Measurements from ENCODE around the gene FLRT2. TPM values are rescaled to one million over a fixed set of nuclear protein-coding genes. Genes with fewer than 3 reads are reported as not detected.

Gene FLRT2
- total RNA-seq, 5 donors from 2014 or later (not counting 1 experiment from before 2014, with no cell fraction given): 0.03 to 0.35 (median 0.06) TPM; not detected in 2

- no peaks in the 10 kb centered on the region for H3K36me3 ChIP-seq (ENCODE audit: control insufficient read depth in 2 of 2, extremely low read depth in 1 of 2, insufficient read depth in 1 of 2, low read length in 1 of 2)
- no peak overlapping the region for H3K4me3 ChIP-seq (ENCODE audit: control insufficient read depth in 1 of 2, extremely low read depth in 1 of 2, low read length in 1 of 2)
- H3K27ac ChIP-seq (ENCODE audit: low read length): no peak overlapping the region
- no peak for ATAC-seq (replicated peaks in 1 of 4)
- no peaks in the 10 kb centered on the region for H3K9me3 ChIP-seq
- no peaks in the 10 kb centered on the region for H3K4me1 ChIP-seq (ENCODE audit: control insufficient read depth in 1 of 2, extremely low read depth in 1 of 2, insufficient read depth in 2 of 2, low read length in 2 of 2)
- Mint-ChIP-seq H3K27me3 (peaks cover 0 to 7% of the 10 kb centered on the region in 2 donors), H3K4me1 (no peaks in the 10 kb centered on the region), H3K9me3 (peaks cover 2 to 9% (median 3%) of the 10 kb centered on the region in 3 donors), H3K36me3 (no peaks in the 10 kb centered on the region), H3K27ac (no peak overlapping the region), H3K4me3 (no peak overlapping the region)
- no peak for DNase-seq
- ChIA-PET CTCF (no interaction called here), POLR2A (no interaction called here)
- no CpG with 5 or more reads among the region's 3 CpGs for WGBS (ENCODE audit: insufficient coverage)
- H3K27me3 ChIP-seq (replicated peaks in 1 of 2; ENCODE audit: control insufficient read depth in 2 of 2, extremely low read depth in 1 of 2, insufficient read depth in 2 of 2, low read length in 1 of 2): no peaks in the 10 kb centered on the region
Observed at GRCh38 chr14:85594217-85594616, 64.3 kb downstream of the FLRT2 start.

- no peak overlapping the region for H3K4me3 Mint-ChIP-seq
Observed at GRCh38 chr14:85595981-85596380, 66.0 kb downstream of the FLRT2 start.

GRCh38 chr14:85596562-85596961 is 66.6 kb downstream of the FLRT2 start:
- H3K36me3 Mint-ChIP-seq: no peaks in the 10 kb centered on the region
- H3K36me3 ChIP-seq (ENCODE audit: control insufficient read depth in 2 of 2, extremely low read depth in 1 of 2, insufficient read depth in 1 of 2, low read length in 1 of 2): no peaks in the 10 kb centered on the region
- DNase-seq (no peak), ATAC-seq (replicated peaks in 1 of 4) (no peak)
- H3K9me3 Mint-ChIP-seq: peaks cover 0 to 10% (median 7%) of the 10 kb centered on the region in 3 donors
- WGBS (ENCODE audit: insufficient coverage): no CpG with 5 or more reads among the region's 4 CpGs
- H3K4me3 ChIP-seq (ENCODE audit: control insufficient read depth in 1 of 2, extremely low read depth in 1 of 2, low read length in 1 of 2): no peak overlapping the region
- H3K9me3 ChIP-seq: no peaks in the 10 kb centered on the region
- ChIA-PET POLR2A (no interaction called here), CTCF (no interaction called here)
- H3K27ac ChIP-seq (ENCODE audit: low read length): no peak overlapping the region
- H3K4me1 Mint-ChIP-seq: no peaks in the 10 kb centered on the region
- no peak overlapping the region for H3K4me3 Mint-ChIP-seq
- H3K27me3 Mint-ChIP-seq: no peaks in the 10 kb centered on the region
- no peaks in the 10 kb centered on the region for H3K27me3 ChIP-seq (replicated peaks in 1 of 2; ENCODE audit: control insufficient read depth in 2 of 2, extremely low read depth in 1 of 2, insufficient read depth in 2 of 2, low read length in 1 of 2)
- H3K27ac Mint-ChIP-seq: no peak overlapping the region
- H3K4me1 ChIP-seq (ENCODE audit: control insufficient read depth in 1 of 2, extremely low read depth in 1 of 2, insufficient read depth in 2 of 2, low read length in 2 of 2): no peaks in the 10 kb centered on the region

More at GRCh38 chr14:85595981-85596380, 66.0 kb downstream of the FLRT2 start:
- Histone ChIP-seq H3K4me1 (ENCODE audit: control insufficient read depth in 1 of 2, extremely low read depth in 1 of 2, insufficient read depth in 2 of 2, low read length in 2 of 2) (no peaks in the 10 kb centered on the region), H3K27ac (ENCODE audit: low read length) (no peak overlapping the region), H3K9me3 (no peaks in the 10 kb centered on the region), H3K36me3 (ENCODE audit: control insufficient read depth in 2 of 2, extremely low read depth in 1 of 2, insufficient read depth in 1 of 2, low read length in 1 of 2) (no peaks in the 10 kb centered on the region), H3K27me3 (replicated peaks in 1 of 2; ENCODE audit: control insufficient read depth in 2 of 2, extremely low read depth in 1 of 2, insufficient read depth in 2 of 2, low read length in 1 of 2) (no peaks in the 10 kb centered on the region), H3K4me3 (ENCODE audit: control insufficient read depth in 1 of 2, extremely low read depth in 1 of 2, low read length in 1 of 2) (no peak overlapping the region)
- Mint-ChIP-seq H3K4me1 (no peaks in the 10 kb centered on the region), H3K27me3 (no peaks in the 10 kb centered on the region), H3K27ac (no peak overlapping the region), H3K36me3 (no peaks in the 10 kb centered on the region), H3K9me3 (peaks cover 0 to 11% (median 7%) of the 10 kb centered on the region in 3 donors)
- WGBS (ENCODE audit: insufficient coverage): 98% methylated on average over 9 of the region's 10 CpGs
- DNase-seq (no peak), ATAC-seq (replicated peaks in 1 of 4) (no peak)
- POLR2A ChIA-PET: no interaction called here
- CTCF ChIA-PET: no interaction called here

- no CpG with 5 or more reads among the region's 3 CpGs for WGBS (ENCODE audit: insufficient coverage)
- Mint-ChIP-seq H3K27me3 (no peaks in the 10 kb centered on the region), H3K36me3 (no peaks in the 10 kb centered on the region), H3K4me1 (no peaks in the 10 kb centered on the region), H3K27ac (no peak overlapping the region), H3K9me3 (peaks cover 0 to 10% (median 7%) of the 10 kb centered on the region in 3 donors), H3K4me3 (no peak overlapping the region)
- Histone ChIP-seq H3K36me3 (ENCODE audit: control insufficient read depth in 2 of 2, extremely low read depth in 1 of 2, insufficient read depth in 1 of 2, low read length in 1 of 2) (no peaks in the 10 kb centered on the region), H3K4me3 (ENCODE audit: control insufficient read depth in 1 of 2, extremely low read depth in 1 of 2, low read length in 1 of 2) (no peak overlapping the region), H3K9me3 (no peaks in the 10 kb centered on the region), H3K4me1 (ENCODE audit: control insufficient read depth in 1 of 2, extremely low read depth in 1 of 2, insufficient read depth in 2 of 2, low read length in 2 of 2) (no peaks in the 10 kb centered on the region), H3K27me3 (replicated peaks in 1 of 2; ENCODE audit: control insufficient read depth in 2 of 2, extremely low read depth in 1 of 2, insufficient read depth in 2 of 2, low read length in 1 of 2) (no peaks in the 10 kb centered on the region), H3K27ac (ENCODE audit: low read length) (no peak overlapping the region)
- ATAC-seq (replicated peaks in 1 of 4): no peak
- no peak for DNase-seq
- ChIA-PET POLR2A (no interaction called here), CTCF (no interaction called here)
Observed at GRCh38 chr14:85597701-85598100, 67.8 kb downstream of the FLRT2 start.

GRCh38 chr14:85599939-85600338 is 70.0 kb downstream of the FLRT2 start:
- H3K9me3 Mint-ChIP-seq: peaks cover 2 to 13% (median 7%) of the 10 kb centered on the region in 3 donors
- ChIA-PET CTCF (no interaction called here), POLR2A (no interaction called here)
- Histone ChIP-seq H3K4me3 (ENCODE audit: control insufficient read depth in 1 of 2, extremely low read depth in 1 of 2, low read length in 1 of 2) (no peak overlapping the region), H3K36me3 (ENCODE audit: control insufficient read depth in 2 of 2, extremely low read depth in 1 of 2, insufficient read depth in 1 of 2, low read length in 1 of 2) (no peaks in the 10 kb centered on the region), H3K27me3 (replicated peaks in 1 of 2; ENCODE audit: control insufficient read depth in 2 of 2, extremely low read depth in 1 of 2, insufficient read depth in 2 of 2, low read length in 1 of 2) (no peaks in the 10 kb centered on the region), H3K9me3 (no peaks in the 10 kb centered on the region), H3K27ac (ENCODE audit: low read length) (no peak overlapping the region), H3K4me1 (ENCODE audit: control insufficient read depth in 1 of 2, extremely low read depth in 1 of 2, insufficient read depth in 2 of 2, low read length in 2 of 2) (no peaks in the 10 kb centered on the region)
- no peaks in the 10 kb centered on the region for H3K4me1 Mint-ChIP-seq
- no peaks in the 10 kb centered on the region for H3K27me3 Mint-ChIP-seq
- no peak overlapping the region for H3K27ac Mint-ChIP-seq
- 58% methylated on average over 5 of the region's 5 CpGs for WGBS (ENCODE audit: insufficient coverage)
- no peak for DNase-seq
- H3K36me3 Mint-ChIP-seq: no peaks in the 10 kb centered on the region
- no peak for ATAC-seq (replicated peaks in 1 of 4)
- H3K4me3 Mint-ChIP-seq: no peak overlapping the region

- Histone ChIP-seq H3K27me3 (replicated peaks in 1 of 2; ENCODE audit: control insufficient read depth in 2 of 2, extremely low read depth in 1 of 2, insufficient read depth in 2 of 2, low read length in 1 of 2) (no peaks in the 10 kb centered on the region), H3K4me3 (ENCODE audit: control insufficient read depth in 1 of 2, extremely low read depth in 1 of 2, low read length in 1 of 2) (no peak overlapping the region), H3K27ac (ENCODE audit: low read length) (no peak overlapping the region), H3K36me3 (ENCODE audit: control insufficient read depth in 2 of 2, extremely low read depth in 1 of 2, insufficient read depth in 1 of 2, low read length in 1 of 2) (no peaks in the 10 kb centered on the region), H3K4me1 (ENCODE audit: control insufficient read depth in 1 of 2, extremely low read depth in 1 of 2, insufficient read depth in 2 of 2, low read length in 2 of 2) (no peaks in the 10 kb centered on the region), H3K9me3 (no peaks in the 10 kb centered on the region)
- Mint-ChIP-seq H3K9me3 (peaks cover 2 to 8% (median 7%) of the 10 kb centered on the region in 3 donors), H3K36me3 (no peaks in the 10 kb centered on the region), H3K4me3 (no peak overlapping the region), H3K27ac (no peak overlapping the region), H3K27me3 (no peaks in the 10 kb centered on the region), H3K4me1 (no peaks in the 10 kb centered on the region)
- ChIA-PET POLR2A (no interaction called here), CTCF (no interaction called here)
- no peak for ATAC-seq (replicated peaks in 1 of 4)
- no peak for DNase-seq
- no CpG with 5 or more reads among the region's 1 CpG for WGBS (ENCODE audit: insufficient coverage)
Observed at GRCh38 chr14:85601246-85601645, 71.3 kb downstream of the FLRT2 start.

GRCh38 chr14:85601690-85602089 is 71.7 kb downstream of the FLRT2 start:
- no peak overlapping the region for H3K27ac Mint-ChIP-seq
- H3K4me1 ChIP-seq (ENCODE audit: control insufficient read depth in 1 of 2, extremely low read depth in 1 of 2, insufficient read depth in 2 of 2, low read length in 2 of 2): no peaks in the 10 kb centered on the region

More at GRCh38 chr14:85601690-85602089, 71.7 kb downstream of the FLRT2 start:
- no peaks in the 10 kb centered on the region for H3K27me3 ChIP-seq (replicated peaks in 1 of 2; ENCODE audit: control insufficient read depth in 2 of 2, extremely low read depth in 1 of 2, insufficient read depth in 2 of 2, low read length in 1 of 2)
- H3K9me3 ChIP-seq: no peaks in the 10 kb centered on the region
- no peaks in the 10 kb centered on the region for H3K27me3 Mint-ChIP-seq
- H3K36me3 ChIP-seq (ENCODE audit: control insufficient read depth in 2 of 2, extremely low read depth in 1 of 2, insufficient read depth in 1 of 2, low read length in 1 of 2): no peaks in the 10 kb centered on the region
- peaks cover 2 to 8% (median 7%) of the 10 kb centered on the region in 3 donors for H3K9me3 Mint-ChIP-seq
- H3K4me3 Mint-ChIP-seq: no peak overlapping the region
- H3K4me3 ChIP-seq (ENCODE audit: control insufficient read depth in 1 of 2, extremely low read depth in 1 of 2, low read length in 1 of 2): no peak overlapping the region
- H3K36me3 Mint-ChIP-seq: no peaks in the 10 kb centered on the region
- H3K4me1 Mint-ChIP-seq: no peaks in the 10 kb centered on the region
- ATAC-seq (replicated peaks in 1 of 4): no peak
- no CpG with 5 or more reads among the region's 1 CpG for WGBS (ENCODE audit: insufficient coverage)
- no peak overlapping the region for H3K27ac ChIP-seq (ENCODE audit: low read length)
- DNase-seq: no peak
- ChIA-PET CTCF (no interaction called here), POLR2A (no interaction called here)
